Choroid plexus epithelial cell (primary cell): ENCODE results near the gene VPS13D.
A peak's percentile ranks its signal among the peaks of the same experiment; 100 is the strongest.
"Not testable (repeated sequence)": the region's sequence is repeated elsewhere in the genome, so short reads cannot be mapped to it uniquely, and the experiment has no call there.

Source experiments
- DNase-seq: peaks from one replicate; pipeline ENCODE4 v3.0.0-alpha.2; 2010; ENCODE audit warnings: low read depth
- H3K4me3 ChIP-seq: 2 replicates; pipeline ENCODE4 v1.5.1; 2011; ENCODE audit warnings: low read depth, mild to moderate bottlenecking, control low read depth, low read length, moderate library complexity
- TF ChIP-seq, protein P1 (sequence below): conservative IDR thresholded peaks from 2 replicates; pipeline ENCODE4 v1.5.1; 2011; ENCODE audit warnings: low read depth, mild to moderate bottlenecking, control low read depth, inconsistent platforms, low read length, moderate library complexity

VPS13D gene

GRCh38 chr1:12518931-12519692 is 289.3 kb downstream of the VPS13D start:
- TF ChIP-seq, protein P1, sequence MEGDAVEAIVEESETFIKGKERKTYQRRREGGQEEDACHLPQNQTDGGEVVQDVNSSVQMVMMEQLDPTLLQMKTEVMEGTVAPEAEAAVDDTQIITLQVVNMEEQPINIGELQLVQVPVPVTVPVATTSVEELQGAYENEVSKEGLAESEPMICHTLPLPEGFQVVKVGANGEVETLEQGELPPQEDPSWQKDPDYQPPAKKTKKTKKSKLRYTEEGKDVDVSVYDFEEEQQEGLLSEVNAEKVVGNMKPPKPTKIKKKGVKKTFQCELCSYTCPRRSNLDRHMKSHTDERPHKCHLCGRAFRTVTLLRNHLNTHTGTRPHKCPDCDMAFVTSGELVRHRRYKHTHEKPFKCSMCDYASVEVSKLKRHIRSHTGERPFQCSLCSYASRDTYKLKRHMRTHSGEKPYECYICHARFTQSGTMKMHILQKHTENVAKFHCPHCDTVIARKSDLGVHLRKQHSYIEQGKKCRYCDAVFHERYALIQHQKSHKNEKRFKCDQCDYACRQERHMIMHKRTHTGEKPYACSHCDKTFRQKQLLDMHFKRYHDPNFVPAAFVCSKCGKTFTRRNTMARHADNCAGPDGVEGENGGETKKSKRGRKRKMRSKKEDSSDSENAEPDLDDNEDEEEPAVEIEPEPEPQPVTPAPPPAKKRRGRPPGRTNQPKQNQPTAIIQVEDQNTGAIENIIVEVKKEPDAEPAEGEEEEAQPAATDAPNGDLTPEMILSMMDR = no peak

GRCh38 chr1:12519693-12520364 is 290.0 kb downstream of the VPS13D start:
- DNase-seq = no peak
- TF ChIP-seq, protein P1 = no peak
- no peak overlapping the region for H3K4me3 ChIP-seq

More at GRCh38 chr1:12518931-12519692, 289.3 kb downstream of the VPS13D start:
- peak; percentile 88 for DNase-seq
- no peak overlapping the region for H3K4me3 ChIP-seq

GRCh38 chr1:12521096-12521495 is 291.3 kb downstream of the VPS13D start:
- H3K4me3 ChIP-seq = no peak overlapping the region
- no peak for DNase-seq
- TF ChIP-seq, protein P1 = no peak

DNA sequence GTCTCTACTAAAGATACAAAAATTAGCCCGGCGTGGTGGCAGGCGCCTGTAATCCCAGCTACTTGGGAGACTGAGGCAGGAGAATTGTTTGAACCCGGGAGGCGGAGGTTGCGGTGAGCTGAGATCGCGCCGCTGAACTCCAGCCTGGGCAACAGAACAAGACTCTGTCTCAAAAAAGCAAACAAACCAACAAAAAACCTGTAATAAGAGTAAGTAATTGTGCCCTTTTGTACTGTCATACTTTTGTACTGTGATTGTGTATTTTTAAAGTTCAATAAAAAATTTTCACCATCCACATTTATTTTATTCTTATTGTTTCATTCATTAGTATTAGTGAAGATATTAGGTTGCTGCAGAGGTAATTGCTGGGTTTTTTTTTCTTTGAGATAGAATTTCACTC is 292.9 kb downstream of the VPS13D start:
- not testable (repeated sequence) for H3K4me3 ChIP-seq, DNase-seq

GRCh38 chr1:12524266-12524665 is 294.4 kb downstream of the VPS13D start:
- TF ChIP-seq, protein P1 = no peak
- DNase-seq = no peak
- no peak overlapping the region for H3K4me3 ChIP-seq

DNA sequence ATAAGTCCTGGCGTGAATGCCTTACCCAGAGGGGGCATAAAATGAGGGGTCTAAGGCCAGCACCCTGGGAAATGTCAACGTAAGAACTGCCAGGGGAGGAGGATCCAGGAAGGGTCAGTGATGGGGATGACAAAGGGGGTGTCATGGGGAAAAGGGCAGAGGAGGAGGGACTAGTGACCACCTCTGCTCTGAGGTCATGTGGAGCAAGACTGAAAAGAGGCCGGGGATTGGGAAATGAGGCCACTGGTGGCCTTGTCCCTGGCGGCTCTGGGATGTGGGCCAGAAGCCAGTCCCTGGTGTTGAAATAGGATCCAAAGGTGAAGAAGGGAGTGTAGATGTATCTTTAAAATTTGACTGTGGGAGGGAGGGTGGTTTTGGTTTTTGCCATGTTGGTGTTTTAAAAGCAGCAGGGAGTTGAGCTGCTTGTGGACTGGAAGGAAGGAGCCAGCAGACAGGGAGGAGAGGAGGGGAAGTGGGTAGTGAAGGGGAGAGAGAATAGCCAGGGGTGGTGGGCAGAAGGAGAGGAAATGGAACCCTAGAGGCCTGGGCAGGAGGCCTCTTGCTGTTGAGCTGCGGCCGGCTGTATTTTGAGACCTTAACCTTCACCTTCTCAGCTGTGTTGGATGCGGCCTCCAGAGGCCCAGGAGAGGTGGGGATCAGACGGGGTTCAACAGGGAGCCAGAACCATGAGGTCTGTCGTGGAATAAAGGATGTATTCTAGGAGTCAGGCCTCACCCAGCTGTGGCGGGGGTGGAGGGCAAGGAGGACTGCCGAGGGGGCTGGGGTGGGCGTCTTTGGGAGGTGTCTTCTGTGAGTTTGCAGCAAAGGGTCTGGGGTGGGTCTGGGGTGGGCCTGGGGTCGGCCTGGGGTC is 295.7 kb downstream of the VPS13D start:
- no peak overlapping the region for H3K4me3 ChIP-seq
- TF ChIP-seq, protein P1 = no peak
- DNase-seq = peak; percentile 63

DNA sequence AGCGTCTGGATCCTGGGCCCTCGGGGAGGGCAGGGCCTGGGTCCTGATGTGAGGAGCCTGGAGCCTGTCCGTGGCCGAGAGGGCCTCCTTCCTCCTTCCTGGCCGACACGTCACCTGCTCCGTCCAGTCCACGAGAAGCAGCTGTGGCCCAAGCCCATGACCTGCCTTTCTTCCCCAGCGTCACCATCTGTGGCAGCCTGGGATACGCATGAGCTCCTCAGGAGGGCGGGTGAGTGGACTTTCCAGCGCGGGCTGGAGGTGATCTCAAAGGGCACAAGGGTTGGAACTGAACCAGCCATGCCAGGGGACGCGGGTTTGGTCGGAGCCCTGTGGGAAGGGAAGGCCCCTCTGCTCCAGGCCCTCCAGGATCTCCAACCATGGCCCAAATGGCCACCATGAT is 297.7 kb downstream of the VPS13D start:
- no peak for DNase-seq
- TF ChIP-seq, protein P1 = no peak
- H3K4me3 ChIP-seq = no peak overlapping the region
